SK-N-SH (cell line): ENCODE data around the gene NAV2. TPM values are rescaled to one million over a fixed set of nuclear protein-coding genes. Genes with fewer than 3 reads are reported as not detected.

Experiments
- CTCF ChIA-PET: fragments of 300-600, 350-600 bp; formaldehyde crosslinking; extraction: SDS; loops from one replicate; lab custom pipeline; 2021; lab: Yijun Ruan, JAX
- POLR2A ChIA-PET: fragments of 350-600 bp; sonication (Branson Sonifier 250); formaldehyde crosslinking; extraction: SDS; loops from one replicate; lab custom pipeline; 2020; ENCODE audit warnings: antibody characterized with exemption, inconsistent platforms; lab: Yijun Ruan, JAX
- DNase-seq: peaks from one replicate; pipeline ENCODE4 v3.0.0; 2012
- H2AFZ ChIP-seq: fragments of 200-600 bp; sonication (generic); 2 replicates; pipeline ENCODE4 v1.8.1; 2016; ENCODE audit warnings: antibody characterized with exemption, mild to moderate bottlenecking, low read depth
- H3F3A ChIP-seq: fragments of 200-600 bp; sonication (generic); replicated peaks from 2 replicates; pipeline ENCODE3; 2016; ENCODE audit warnings: antibody characterized with exemption, mild to moderate bottlenecking; ENCODE audit not compliant: insufficient read depth
- H3K27ac ChIP-seq, 2 experiments: fragments of 200-500 bp in 1 of 2; fragments of 200-600 bp in 1 of 2; sonication (Bioruptor generic) in 1 of 2; sonication (generic), shearing (Covaris generic) in 1 of 2; 2 replicates each; pipeline versions ENCODE4 v1.5.1 to v1.6.1; 2014 to 2016; ENCODE audit warnings: low read depth in 2 of 2, inconsistent platforms in 1 of 2, low read length in 1 of 2, mild to moderate bottlenecking in 1 of 2, mixed read lengths in 1 of 2
- H3K27me3 ChIP-seq: fragments of 200-600 bp; sonication (generic), shearing (Covaris generic); 2 replicates; pipeline ENCODE4 v1.6.1; 2016; ENCODE audit warnings: mixed run types; ENCODE audit not compliant: insufficient read depth
- H3K36me3 ChIP-seq, 2 experiments: fragments of 200-500 bp in 1 of 2; fragments of 200-600 bp in 1 of 2; sonication (Bioruptor generic) in 1 of 2; sonication (generic) in 1 of 2; replicated peaks in 1 of 2; 2 replicates each; pipeline versions ENCODE3 to v1.5.1; 2014 to 2016; ENCODE audit warnings: low read length in 1 of 2, mild to moderate bottlenecking in 1 of 2; ENCODE audit not compliant: insufficient read depth in 2 of 2, control insufficient read depth in 1 of 2
- H3K4me1 ChIP-seq, 2 experiments: fragments of 200-500 bp in 1 of 2; fragments of 200-600 bp in 1 of 2; sonication (Bioruptor generic) in 1 of 2; sonication (generic), shearing (Covaris generic) in 1 of 2; 2 replicates each; pipeline versions ENCODE4 v1.5.1 to v1.6.1; 2014 to 2016; ENCODE audit warnings: low read depth in 1 of 2, low read length in 1 of 2, mixed run types in 1 of 2; ENCODE audit not compliant: insufficient read depth in 2 of 2, control insufficient read depth in 1 of 2
- H3K4me2 ChIP-seq: fragments of 200-600 bp; sonication (generic), shearing (Covaris generic); 2 replicates; pipeline ENCODE4 v1.6.1; 2017; ENCODE audit warnings: mixed run types
- H3K4me3 ChIP-seq, 2 experiments: fragments of 200-500 bp in 1 of 2; fragments of 200-600 bp in 1 of 2; sonication (Bioruptor generic) in 1 of 2; sonication (generic), shearing (Covaris generic) in 1 of 2; 2 replicates each; pipeline versions ENCODE4 v1.5.1 to v1.8.1; 2014 to 2016; ENCODE audit warnings: low read depth in 2 of 2, inconsistent platforms in 1 of 2, low read length in 1 of 2, mild to moderate bottlenecking in 1 of 2, mixed read lengths in 1 of 2, moderate library complexity in 1 of 2
- H3K79me2 ChIP-seq: fragments of 200-600 bp; sonication (generic); 2 replicates; pipeline ENCODE4 v1.8.1; 2017; ENCODE audit warnings: mild to moderate bottlenecking; ENCODE audit not compliant: insufficient read depth
- H3K9ac ChIP-seq: fragments of 200-600 bp; sonication (generic); 2 replicates; pipeline ENCODE4 v1.6.1; 2017; ENCODE audit warnings: mixed run types
- H3K9me2 ChIP-seq: fragments of 200-600 bp; sonication (generic); 2 replicates; pipeline ENCODE4 v1.6.1; 2017; ENCODE audit warnings: mixed run types
- H3K9me3 ChIP-seq: fragments of 200-600 bp; sonication (generic); 2 replicates; pipeline ENCODE4 v1.6.1; 2017; ENCODE audit warnings: mixed run types, mild to moderate bottlenecking, moderate library complexity
- H4K20me1 ChIP-seq: fragments of 200-600 bp; sonication (generic); 2 replicates; pipeline ENCODE4 v1.6.1; 2017; ENCODE audit warnings: mild to moderate bottlenecking, mixed run types; ENCODE audit not compliant: insufficient read depth
- CTCF ChIP-seq: fragments of 200-600 bp; sonication (generic); IDR thresholded peaks from 2 replicates; pipeline ENCODE4 v1.6.1; 2017; ENCODE audit warnings: antibody characterized with exemption, mild to moderate bottlenecking, moderate library complexity
- ELF1 ChIP-seq: IDR thresholded peaks from 2 replicates; pipeline ENCODE4 v1.4.0; 2012
- EP300 ChIP-seq, 2 experiments: IDR thresholded peaks; 2 replicates each; pipeline versions ENCODE4 v1.4.0 to v1.6.1; 2012; ENCODE audit warnings: borderline replicate concordance in 1 of 2, low read depth in 1 of 2, low read length in 1 of 2
- FOSL2 ChIP-seq: IDR thresholded peaks from 2 replicates; pipeline ENCODE4 v1.4.0; 2012; ENCODE audit warnings: low read depth, mild to moderate bottlenecking, moderate library complexity, borderline replicate concordance
- FOXJ3 ChIP-seq: sonication (generic); formaldehyde crosslinking; IDR thresholded peaks from 2 replicates; pipeline ENCODE4 v1.5.1; 2020; ENCODE audit warnings: mild to moderate bottlenecking, missing genetic modification reagents
- GABPA ChIP-seq: IDR thresholded peaks from 2 replicates; pipeline ENCODE4 v1.4.0; 2012; ENCODE audit warnings: low read depth, mild to moderate bottlenecking
- GATA2 ChIP-seq: sonication (generic); formaldehyde crosslinking; IDR thresholded peaks from 2 replicates; pipeline ENCODE4 v1.5.0; 2020; ENCODE audit warnings: mild to moderate bottlenecking, missing genetic modification reagents
- MEF2A ChIP-seq: IDR thresholded peaks from 2 replicates; pipeline ENCODE4 v1.4.0; 2012; ENCODE audit warnings: low read depth, borderline replicate concordance
- MXI1 ChIP-seq: IDR thresholded peaks from 2 replicates; pipeline ENCODE4 v1.6.1; 2012; ENCODE audit warnings: mild to moderate bottlenecking, low read depth, low read length, improper control_type of control experiment
- NFIC ChIP-seq: IDR thresholded peaks from 2 replicates; pipeline ENCODE4 v1.4.0; 2012; ENCODE audit warnings: borderline replicate concordance
- PBX3 ChIP-seq: IDR thresholded peaks from 2 replicates; pipeline ENCODE4; 2012
- RAD21 ChIP-seq: IDR thresholded peaks from 2 replicates; pipeline ENCODE4 v1.6.1; 2012; ENCODE audit warnings: mild to moderate bottlenecking, low read length
- RFX5 ChIP-seq: IDR thresholded peaks from 2 replicates; pipeline ENCODE4 v1.6.1; 2012; ENCODE audit warnings: mild to moderate bottlenecking, improper control_type of control experiment, low read length
- SIN3A ChIP-seq: IDR thresholded peaks from 2 replicates; pipeline ENCODE4 v1.6.1; 2012; ENCODE audit warnings: low read depth, mild to moderate bottlenecking, low read length, moderate library complexity, borderline replicate concordance
- TEAD4 ChIP-seq: IDR thresholded peaks from 2 replicates; pipeline ENCODE4 v1.4.0; 2012; ENCODE audit warnings: mild to moderate bottlenecking, borderline replicate concordance; ENCODE audit not compliant: insufficient read depth
- YY1 ChIP-seq: IDR thresholded peaks from 2 replicates; pipeline ENCODE4 v1.4.0; 2012; ENCODE audit warnings: low read depth, mild to moderate bottlenecking
- WGBS: methylation state at CpG from one replicate; pipeline ENCODE4 v1.1.6; 2017; ENCODE audit warnings: low lambda C conversion rate; 5-methylcytosine and 5-hydroxymethylcytosine counted together
- polyA plus RNA-seq, 3 experiments: library from polyadenylated mRNA; depleted of rRNA; stranded (reverse); fragments of >200 nt; gene quantifications; 2 replicates each; pipeline ENCODE4 v1.2.3, GENCODE V29; 2012

The NAV2 gene
- polyA plus RNA-seq, 1 of the 3 experiments (the other 2 are of a cell fraction) = 26.2 TPM

- H3K79me2 ChIP-seq = peaks cover 76% of the 10 kb centered on the region
- WGBS = 81% methylated on average over 5 of the region's 5 CpGs
- CTCF ChIA-PET = interaction anchor here (2.0 kb wide), 1 partner anchor 16 kb away, joined by 5 read pairs; no protein-coding TSS in a partner anchor
These were observed 319.5 kb downstream of the NAV2 start for GRCh38 chr11:20032127-20032526.

GRCh38 chr11:20032577-20033260, 320.1 kb downstream of the NAV2 start:
- H3K9me2 ChIP-seq = no peaks in the 10 kb centered on the region
- TF ChIP-seq RFX5 (no peak), FOSL2 (no peak), RAD21 (no peak), ELF1 (no peak), NFIC (no peak), PBX3 (no peak), GATA2 (CRISPR knock-in tag) (no peak), CTCF (no peak), MEF2A (no peak), EP300 (IDR thresholded peaks at IDR 0.05; ENCODE audit: borderline replicate concordance in 1 of 2, low read depth in 1 of 2, low read length in 1 of 2) (no peak), YY1 (no peak), MXI1 (no peak), FOXJ3 (CRISPR knock-in tag) (no peak), SIN3A (no peak), TEAD4 (no peak)
- H3K4me3 ChIP-seq = no peak overlapping the region
- peak overlapping the region; percentile 68 to 91 for H3K27ac ChIP-seq
- DNase-seq = no peak
- 98% methylated on average over 7 of the region's 7 CpGs for WGBS
- H3K79me2 ChIP-seq = peaks cover 72% of the 10 kb centered on the region
- POLR2A ChIA-PET = no interaction called here
- peaks cover 24 to 30% of the 10 kb centered on the region in 2 experiments for H3K36me3 ChIP-seq
- no peaks in the 10 kb centered on the region for H3K9me3 ChIP-seq
- H3K4me1 ChIP-seq = peaks cover 26 to 55% of the 10 kb centered on the region in 2 experiments; a peak in 3 of 4 replicates
- no peak overlapping the region for H3K9ac ChIP-seq
- H3F3A ChIP-seq = peaks cover 59% of the 10 kb centered on the region
- no peak overlapping the region for H3K4me2 ChIP-seq
- no peak overlapping the region for H2AFZ ChIP-seq
- CTCF ChIA-PET = no interaction called here
- H3K27me3 ChIP-seq = no peaks in the 10 kb centered on the region
- peaks cover 41% of the 10 kb centered on the region for H4K20me1 ChIP-seq

More at GRCh38 chr11:20032127-20032526, 319.5 kb downstream of the NAV2 start:
- H3K9me2 ChIP-seq = no peaks in the 10 kb centered on the region
- peaks cover 21 to 30% of the 10 kb centered on the region in 2 experiments for H3K36me3 ChIP-seq
- peaks cover 26 to 58% of the 10 kb centered on the region in 2 experiments; a peak in 3 of 4 replicates for H3K4me1 ChIP-seq
- DNase-seq = no peak
- peak overlapping the region; percentile 43; the same call in 1 of the 2 replicates for H3K4me2 ChIP-seq
- no peaks in the 10 kb centered on the region for H3K27me3 ChIP-seq
- TF ChIP-seq MXI1 (no peak), GABPA (no peak)
- TF ChIP-seq, all 33 proteins: peak for 0
- no peaks in the 10 kb centered on the region for H3K9me3 ChIP-seq
- H2AFZ ChIP-seq = no peak overlapping the region
- peak overlapping the region; percentile 68 to 91 for H3K27ac ChIP-seq
- no peak overlapping the region for H3K4me3 ChIP-seq
- peaks cover 44% of the 10 kb centered on the region for H4K20me1 ChIP-seq
- peaks cover 59% of the 10 kb centered on the region for H3F3A ChIP-seq
- H3K9ac ChIP-seq = peak overlapping the region; percentile 33; the same call in 1 of the 2 replicates
- POLR2A ChIA-PET = no interaction called here
